ENCODE data around the gene TRDN. TPM values are rescaled to one million over a fixed set of nuclear protein-coding genes. Genes with fewer than 3 reads are reported as not detected.

Gene TRDN
- total RNA-seq, 4 donors from 2014 or later = not detected

DNA sequence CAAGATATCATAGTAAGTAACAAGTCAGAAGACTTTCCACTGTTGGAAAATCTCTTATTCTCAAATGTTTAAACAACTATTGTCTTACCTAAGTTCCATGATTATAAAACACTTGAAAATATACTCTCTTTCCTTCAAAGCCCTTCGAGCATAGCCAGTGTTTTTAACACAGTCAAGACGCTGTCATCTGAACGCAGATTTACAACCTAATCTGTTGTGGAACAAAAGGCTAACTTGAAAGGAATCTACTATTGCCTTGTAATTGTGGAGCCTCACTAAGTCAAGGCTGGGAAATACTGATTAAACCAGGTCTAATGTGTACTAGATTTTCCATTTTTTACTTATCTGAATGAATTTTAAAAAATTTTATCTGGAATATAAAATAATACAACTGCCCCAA, 205.8 kb downstream of the TRDN start:
- TF ChIP-seq, protein P1, sequence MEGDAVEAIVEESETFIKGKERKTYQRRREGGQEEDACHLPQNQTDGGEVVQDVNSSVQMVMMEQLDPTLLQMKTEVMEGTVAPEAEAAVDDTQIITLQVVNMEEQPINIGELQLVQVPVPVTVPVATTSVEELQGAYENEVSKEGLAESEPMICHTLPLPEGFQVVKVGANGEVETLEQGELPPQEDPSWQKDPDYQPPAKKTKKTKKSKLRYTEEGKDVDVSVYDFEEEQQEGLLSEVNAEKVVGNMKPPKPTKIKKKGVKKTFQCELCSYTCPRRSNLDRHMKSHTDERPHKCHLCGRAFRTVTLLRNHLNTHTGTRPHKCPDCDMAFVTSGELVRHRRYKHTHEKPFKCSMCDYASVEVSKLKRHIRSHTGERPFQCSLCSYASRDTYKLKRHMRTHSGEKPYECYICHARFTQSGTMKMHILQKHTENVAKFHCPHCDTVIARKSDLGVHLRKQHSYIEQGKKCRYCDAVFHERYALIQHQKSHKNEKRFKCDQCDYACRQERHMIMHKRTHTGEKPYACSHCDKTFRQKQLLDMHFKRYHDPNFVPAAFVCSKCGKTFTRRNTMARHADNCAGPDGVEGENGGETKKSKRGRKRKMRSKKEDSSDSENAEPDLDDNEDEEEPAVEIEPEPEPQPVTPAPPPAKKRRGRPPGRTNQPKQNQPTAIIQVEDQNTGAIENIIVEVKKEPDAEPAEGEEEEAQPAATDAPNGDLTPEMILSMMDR (IDR thresholded peaks at IDR 0.05) = no peak
- TF ChIP-seq POLR2A (IDR thresholded peaks at IDR 0.05) = no peak
- no peak for DNase-seq

DNA sequence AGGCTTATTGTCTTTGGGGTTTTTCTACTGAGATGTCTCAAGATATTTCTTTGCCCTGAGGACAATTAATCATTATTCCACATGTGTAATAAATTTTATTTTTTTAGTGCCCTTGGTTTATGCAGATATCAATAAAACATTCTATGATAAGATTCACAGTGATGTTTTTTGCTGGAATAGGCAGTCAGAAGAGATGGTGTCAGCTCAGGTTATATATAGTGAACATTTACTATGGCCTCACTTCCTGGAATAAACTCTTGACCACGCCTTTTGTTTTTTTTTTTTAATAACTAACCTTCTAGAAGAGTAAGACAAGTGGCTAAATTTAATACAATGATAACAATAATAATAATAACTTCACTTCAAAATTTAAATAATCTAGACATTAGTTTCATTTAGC, 209.7 kb downstream of the TRDN start:
- intact Hi-C loops (cut with DNase I) = no loop called here
- Histone ChIP-seq H3K9me3 (no peaks in the 10 kb centered on the region), H3K27ac (no peak overlapping the region), H3K36me3 (no peaks in the 10 kb centered on the region), H3K4me3 (replicated peaks in 1 of 3) (no peak overlapping the region), H3K27me3 (no peaks in the 10 kb centered on the region), H3K4me1 (no peaks in the 10 kb centered on the region)
- 79 to 83% methylated on average over 1 of the region's 1 CpG for WGBS, 2 donors
- TF ChIP-seq POLR2A (IDR thresholded peaks at IDR 0.05) = no peak
- TF ChIP-seq, protein P1 (IDR thresholded peaks at IDR 0.05) = no peak
- no peak for DNase-seq

More for the DNA sequence above, 205.8 kb downstream of the TRDN start:
- no peak overlapping the region for H3K27ac ChIP-seq
- WGBS, 2 donors = 56 to 57% methylated on average over 3 of the region's 3 CpGs
- H3K4me3 ChIP-seq (replicated peaks in 1 of 3) = no peak overlapping the region
- no peaks in the 10 kb centered on the region for H3K4me1 ChIP-seq
- intact Hi-C loops (cut with DNase I) = no loop called here
- no peaks in the 10 kb centered on the region for H3K9me3 ChIP-seq
- no peaks in the 10 kb centered on the region for H3K36me3 ChIP-seq
- no peaks in the 10 kb centered on the region for H3K27me3 ChIP-seq

DNA sequence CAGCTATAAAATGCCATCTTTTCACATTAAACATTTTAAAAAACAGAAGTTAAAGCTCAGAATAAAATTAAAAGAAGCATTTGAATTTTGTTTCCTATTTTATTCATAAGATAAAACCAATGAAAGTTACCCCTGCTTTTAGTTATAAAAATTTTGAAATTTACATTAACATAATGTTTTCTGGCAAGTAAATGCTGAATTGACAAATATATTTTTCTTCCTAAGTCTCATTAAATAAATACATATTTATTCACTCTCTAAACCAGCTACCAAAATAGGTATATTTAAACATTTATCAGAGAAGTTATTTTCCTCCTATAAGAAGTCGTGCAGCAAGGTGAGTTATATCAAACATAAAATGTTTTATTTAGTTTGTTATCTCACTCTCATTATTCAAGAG, 213.6 kb downstream of the TRDN start:
- Histone ChIP-seq H3K4me3 (replicated peaks in 1 of 3) (no peak overlapping the region), H3K9me3 (no peaks in the 10 kb centered on the region), H3K27ac (no peak overlapping the region), H3K27me3 (no peaks in the 10 kb centered on the region), H3K4me1 (no peaks in the 10 kb centered on the region), H3K36me3 (no peaks in the 10 kb centered on the region)
- no peak for DNase-seq
- WGBS, 2 donors = 90% methylated on average over 1 of the region's 1 CpG
- no peak for TF ChIP-seq POLR2A (IDR thresholded peaks at IDR 0.05)
- intact Hi-C loops (cut with DNase I) = no loop called here

DNA sequence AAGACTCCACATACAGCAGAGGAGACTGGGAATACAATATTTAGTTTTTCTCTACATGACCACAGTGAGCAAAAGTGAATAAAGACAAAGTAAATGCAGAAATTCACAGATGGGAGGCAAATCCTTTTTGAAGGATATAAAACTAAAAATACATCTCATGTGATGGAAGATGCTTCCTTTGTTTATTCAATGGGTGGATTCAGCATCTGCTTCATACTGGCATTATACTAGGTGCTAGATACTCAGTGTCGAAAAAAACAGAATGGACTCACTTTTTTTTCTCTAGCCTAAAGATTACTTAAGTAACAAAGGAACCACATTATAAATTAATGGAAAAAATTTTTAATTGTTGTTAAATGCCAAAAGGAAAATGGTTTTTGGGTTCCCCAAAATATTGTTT, 216.2 kb downstream of the TRDN start:
- Histone ChIP-seq H3K9me3 (no peaks in the 10 kb centered on the region), H3K4me1 (no peaks in the 10 kb centered on the region), H3K27me3 (no peaks in the 10 kb centered on the region), H3K4me3 (replicated peaks in 1 of 3) (no peak overlapping the region), H3K36me3 (no peaks in the 10 kb centered on the region), H3K27ac (no peak overlapping the region)
- 86 to 88% methylated on average over 1 of the region's 1 CpG for WGBS, 2 donors
- TF ChIP-seq POLR2A (IDR thresholded peaks at IDR 0.05) = no peak
- intact Hi-C loops (cut with DNase I) = no loop called here
- DNase-seq = no peak

DNA sequence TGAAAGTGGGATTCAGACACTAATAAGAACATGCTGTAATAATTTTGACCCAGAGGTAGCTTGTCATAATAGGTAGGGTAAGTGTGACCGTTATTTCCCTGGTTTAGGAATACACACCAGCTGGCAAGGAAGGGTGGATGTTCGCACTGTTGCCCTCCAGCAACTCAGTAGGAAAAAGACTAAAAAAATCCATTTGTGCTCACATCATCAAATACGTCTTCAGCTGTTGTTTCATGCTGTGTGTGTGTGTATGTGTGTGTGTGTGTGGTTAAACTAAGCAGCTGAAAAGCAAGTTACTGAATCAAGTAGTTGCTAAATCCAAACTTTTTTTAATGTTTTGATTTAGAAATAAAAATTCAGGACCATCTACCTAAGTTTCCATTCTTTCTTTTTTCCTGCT, 218.7 kb downstream of the TRDN start:
- Histone ChIP-seq H3K27me3 (no peaks in the 10 kb centered on the region), H3K27ac (no peak overlapping the region)
- intact Hi-C loops (cut with DNase I) = loop anchor here (5.0 kb wide), 1 partner anchor 299 kb away; no protein-coding TSS in a partner anchor

DNA sequence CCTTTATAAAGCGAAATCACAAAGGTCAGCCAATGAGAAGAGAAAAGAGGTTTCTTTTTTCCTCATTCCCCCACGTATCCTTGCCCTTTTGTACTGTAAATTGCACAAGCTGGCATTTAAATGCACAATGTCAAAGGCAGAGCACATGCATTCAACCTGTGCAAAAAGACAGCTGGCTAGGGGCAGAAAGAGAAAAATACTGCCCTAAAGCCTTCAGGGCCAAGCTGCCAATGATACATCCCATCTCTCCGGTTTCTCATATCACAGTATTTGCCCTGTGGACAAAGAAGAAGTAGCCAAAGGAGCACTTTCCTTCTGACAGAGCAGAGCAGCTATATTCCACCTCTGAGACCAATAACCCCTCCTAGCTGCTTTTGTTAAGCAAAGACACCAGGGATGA, 219.2 kb downstream of the TRDN start:
- DNase-seq = no peak
- H3K4me1 ChIP-seq = no peaks in the 10 kb centered on the region
- H3K36me3 ChIP-seq = no peaks in the 10 kb centered on the region
- H3K27ac ChIP-seq = no peak overlapping the region
- TF ChIP-seq POLR2A (IDR thresholded peaks at IDR 0.05) = no peak
- TF ChIP-seq, protein P1 (IDR thresholded peaks at IDR 0.05) = no peak
- intact Hi-C loops (cut with DNase I) = loop anchor here (5.0 kb wide), 1 partner anchor 300 kb away; no protein-coding TSS in a partner anchor
- no peaks in the 10 kb centered on the region for H3K9me3 ChIP-seq
- 84 to 86% methylated on average over 3 of the region's 3 CpGs for WGBS, 2 donors
- no peak overlapping the region for H3K4me3 ChIP-seq (replicated peaks in 1 of 3)
- H3K27me3 ChIP-seq = no peaks in the 10 kb centered on the region

More for the DNA sequence above, 218.7 kb downstream of the TRDN start:
- no peaks in the 10 kb centered on the region for H3K4me1 ChIP-seq
- TF ChIP-seq POLR2A (IDR thresholded peaks at IDR 0.05) = no peak
- TF ChIP-seq, protein P1 (IDR thresholded peaks at IDR 0.05) = no peak
- DNase-seq = no peak
- H3K9me3 ChIP-seq = no peaks in the 10 kb centered on the region
- no peaks in the 10 kb centered on the region for H3K36me3 ChIP-seq
- WGBS, 2 donors = 43 to 46% methylated on average over 3 of the region's 3 CpGs
- no peak overlapping the region for H3K4me3 ChIP-seq (replicated peaks in 1 of 3)
